Left cardiac atrium (tissue), 4 donors: ENCODE data around the gene NUCB1. TPM values are rescaled to one million over a fixed set of nuclear protein-coding genes. Genes with fewer than 3 reads are reported as not detected.
"Not testable (repeated sequence)": the region's sequence is repeated elsewhere in the genome, so short reads cannot be mapped to it uniquely, and the experiment has no call there.

Source experiments
- ATAC-seq, 2 donors: fragments of 200-7000 bp; cut with Tn5 transposase; one replicate each; pipeline ENCODE4 v1.9.1; 2020; ENCODE audit warnings: mild to moderate bottlenecking in 2 of 2, moderate library complexity in 2 of 2
- DNase-seq: peaks from one replicate; pipeline ENCODE4 v3.0.0-alpha.2; 2020
- intact Hi-C, 2 donors: fragments of 100-400 bp; cut with DNase I; formaldehyde crosslinking; loops; one replicate each; pipeline versions ENCODE4 v1.14.1 to v1.15.1; 2022 to 2023
- total RNA-seq, 2 donors: library from RNA; stranded (reverse); fragmentation: NEBNext Ultra II Directional; extraction: Animal tissue kit (Norgen Biotek cat#: 25700); gene quantifications; one replicate each; pipeline ENCODE4 v1.2.1, GENCODE V29; 2021
- donor health status: DM: no; HTN: yes; CAD: no.
- donor health status: DM: no; HTN: yes; CAD: no; lungs with severe emphysema.
- donor health status: DM: yes; HTN: yes; CAD: no.
- donor health status: Dilated cardiomyopathy.

NUCB1 gene
- total RNA-seq, 2 donors from 2014 or later: 279 to 342 TPM

GRCh38 chr19:48872884-48873475 lies 27.1 kb upstream of the NUCB1 start:
- intact Hi-C loops: loop anchor here in 1 of 2 donors (10.0 kb wide), 1 partner anchor 92 kb away; the partner anchor contains the start of gene FTL
- ATAC-seq (peak; percentile 73 to 77), DNase-seq (peak; percentile 89)

GRCh38 chr19:48873476-48874302 lies 26.4 kb upstream of the NUCB1 start:
- DNase-seq: no peak
- intact Hi-C loops: loop anchor here in 1 of 2 donors (10.0 kb wide), 1 partner anchor 91 kb away; the partner anchor contains the start of gene FTL
- ATAC-seq: peak in 1 of 2 donors; percentile 4

- DNase-seq (no peak), ATAC-seq (peak in 1 of 2 donors; percentile 2)
- intact Hi-C loops: loop anchor here (5.0 to 10.0 kb wide), 2 partner anchors 90 to 93 kb away; partner anchors contain the start of gene FTL (in 2 of the 2)
These were observed 25.6 kb upstream of the NUCB1 start for GRCh38 chr19:48874303-48875135.

GRCh38 chr19:48876043-48876981 lies 23.8 kb upstream of the NUCB1 start:
- not testable (repeated sequence) for ATAC-seq
- DNase-seq: peak; percentile 67
- intact Hi-C loops: loop anchor here (5.0 to 10.0 kb wide), 2 partner anchors 88 to 91 kb away; partner anchors contain the start of gene FTL (in 2 of the 2)

GRCh38 chr19:48877855-48878195 lies 22.3 kb upstream of the NUCB1 start:
- intact Hi-C loops: loop anchor here (5.0 to 10.0 kb wide), 2 partner anchors 87 to 89 kb away; partner anchors contain the start of gene FTL (in 2 of the 2)
- no peak for ATAC-seq

GRCh38 chr19:48878196-48879024 lies 21.7 kb upstream of the NUCB1 start:
- intact Hi-C loops: loop anchor here (5.0 to 10.0 kb wide), 2 partner anchors 86 to 89 kb away; partner anchors contain the start of gene FTL (in 2 of the 2)
- DNase-seq (peak; percentile 86), ATAC-seq (peak; percentile 40 to 61)

More at GRCh38 chr19:48877855-48878195, 22.3 kb upstream of the NUCB1 start:
- DNase-seq: no peak

- no peak for DNase-seq
- ATAC-seq: no peak
- intact Hi-C loops: loop anchor here (5.0 to 10.0 kb wide), 2 partner anchors 86 to 88 kb away; partner anchors contain the start of gene FTL (in 2 of the 2)
These were observed 21.0 kb upstream of the NUCB1 start for GRCh38 chr19:48879025-48879637.

GRCh38 chr19:48879696-48880095 lies 20.4 kb upstream of the NUCB1 start:
- not testable (repeated sequence) for DNase-seq, ATAC-seq
- intact Hi-C loops: loop anchor here (5.0 to 10.0 kb wide), 2 partner anchors 85 to 88 kb away; partner anchors contain the start of gene FTL (in 2 of the 2)

GRCh38 chr19:48881741-48882657 lies 18.1 kb upstream of the NUCB1 start:
- intact Hi-C loops: no loop called here
- ATAC-seq (peak in 1 of 2 donors; percentile 20), DNase-seq (no peak)

GRCh38 chr19:48883726-48884125 lies 16.4 kb upstream of the NUCB1 start:
- DNase-seq (no peak), ATAC-seq (no peak)
- intact Hi-C loops: no loop called here

GRCh38 chr19:48887861-48888612 lies 12.1 kb upstream of the NUCB1 start:
- intact Hi-C loops: no loop called here
- DNase-seq: no peak
- ATAC-seq: no peak

GRCh38 chr19:48889496-48889895 lies 10.6 kb upstream of the NUCB1 start:
- ATAC-seq, DNase-seq, intact Hi-C loops: not testable (repeated sequence)

- ATAC-seq (no peak), DNase-seq (no peak)
- intact Hi-C loops: no loop called here
These were observed 9.6 kb upstream of the NUCB1 start for GRCh38 chr19:48890551-48890950.

GRCh38 chr19:48895226-48895625 lies 4.9 kb upstream of the NUCB1 start:
- DNase-seq (no peak), ATAC-seq (no peak)
- intact Hi-C loops: no loop called here

GRCh38 chr19:48896191-48896720 lies 3.9 kb upstream of the NUCB1 start:
- DNase-seq (peak; percentile 78), ATAC-seq (peak; percentile 34 to 62)
- intact Hi-C loops: no loop called here
